DOHH2 (cell line): ENCODE results near the gene SUOX.

Experiments
- EZH2phosphoT487 ChIP-seq: fragments of 200-600 bp; sonication (generic); IDR thresholded peaks from 2 replicates; pipeline ENCODE4 v1.6.1; 2017; ENCODE audit warnings: borderline replicate concordance, mild to moderate bottlenecking, antibody characterized with exemption, low read length, moderate library complexity, mixed read lengths
- TF ChIP-seq, protein P1 (sequence below): fragments of 200-600 bp; sonication (generic); IDR thresholded peaks from one replicate; pipeline ENCODE4 v1.5.1; 2014; ENCODE audit warnings: antibody characterized with exemption, mild to moderate bottlenecking, low read depth, low read length; ENCODE audit not compliant: poor library complexity, severe bottlenecking

DNA sequence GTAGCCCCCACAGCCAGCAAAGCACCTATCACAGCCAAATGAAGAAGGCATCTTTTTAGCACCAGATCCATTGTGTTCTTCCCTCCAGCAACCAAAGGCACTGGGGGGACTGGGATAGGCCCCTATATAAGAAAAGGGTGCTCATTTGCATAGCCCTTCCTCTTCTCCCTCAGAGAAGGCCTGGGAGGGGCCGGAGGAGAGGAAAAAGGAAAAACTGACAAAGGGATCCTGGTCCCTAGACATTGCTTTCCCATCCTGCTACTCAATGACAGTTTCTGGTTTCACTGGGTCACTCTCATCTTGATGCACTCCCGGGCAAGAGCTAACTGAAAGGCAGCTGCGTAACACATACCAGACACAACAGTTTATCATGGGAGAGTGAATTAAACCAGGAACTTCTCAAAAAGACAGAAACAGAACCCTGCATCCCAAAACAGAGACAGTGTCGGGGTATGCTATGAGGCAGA, 31.1 kb upstream of the SUOX start, which contains the start of gene PMEL:
- TF ChIP-seq, protein P1, sequence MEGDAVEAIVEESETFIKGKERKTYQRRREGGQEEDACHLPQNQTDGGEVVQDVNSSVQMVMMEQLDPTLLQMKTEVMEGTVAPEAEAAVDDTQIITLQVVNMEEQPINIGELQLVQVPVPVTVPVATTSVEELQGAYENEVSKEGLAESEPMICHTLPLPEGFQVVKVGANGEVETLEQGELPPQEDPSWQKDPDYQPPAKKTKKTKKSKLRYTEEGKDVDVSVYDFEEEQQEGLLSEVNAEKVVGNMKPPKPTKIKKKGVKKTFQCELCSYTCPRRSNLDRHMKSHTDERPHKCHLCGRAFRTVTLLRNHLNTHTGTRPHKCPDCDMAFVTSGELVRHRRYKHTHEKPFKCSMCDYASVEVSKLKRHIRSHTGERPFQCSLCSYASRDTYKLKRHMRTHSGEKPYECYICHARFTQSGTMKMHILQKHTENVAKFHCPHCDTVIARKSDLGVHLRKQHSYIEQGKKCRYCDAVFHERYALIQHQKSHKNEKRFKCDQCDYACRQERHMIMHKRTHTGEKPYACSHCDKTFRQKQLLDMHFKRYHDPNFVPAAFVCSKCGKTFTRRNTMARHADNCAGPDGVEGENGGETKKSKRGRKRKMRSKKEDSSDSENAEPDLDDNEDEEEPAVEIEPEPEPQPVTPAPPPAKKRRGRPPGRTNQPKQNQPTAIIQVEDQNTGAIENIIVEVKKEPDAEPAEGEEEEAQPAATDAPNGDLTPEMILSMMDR = no peak
- no peak for TF ChIP-seq EZH2phosphoT487
